Muscle of arm (tissue), 12 donors: Measurements from ENCODE around the gene TPSG1. TPM values are rescaled to one million over a fixed set of nuclear protein-coding genes. Genes with fewer than 3 reads are reported as not detected.
"Not testable (repeated sequence)": the region's sequence is repeated elsewhere in the genome, so short reads cannot be mapped to it uniquely, and the experiment has no call there.

Experiments
- DNase-seq: peaks from one replicate; pipeline ENCODE4 v3.0.0-alpha.2; 2013
- polyA plus RNA-seq, 12 donors: library from polyadenylated mRNA; unstranded; fragments of 120-200 nt; gene quantifications; one replicate each; pipeline ENCODE4 v1.2.1, GENCODE V29; 2013; ENCODE audit not compliant: insufficient read length in 12 of 12

Gene TPSG1
- polyA plus RNA-seq, 12 donors: 0.48 to 1.5 (median 1.1) TPM; not detected in 2

- no peak for DNase-seq
Measured at GRCh38 chr16:1216681-1217400, 8.2 kb downstream of the TPSG1 start.

- no peak for DNase-seq
Measured at GRCh38 chr16:1216296-1216619, 8.8 kb downstream of the TPSG1 start.

- DNase-seq: no peak
Measured at GRCh38 chr16:1215574-1216295, 9.3 kb downstream of the TPSG1 start.

GRCh38 chr16:1214719-1215118 is 10.3 kb downstream of the TPSG1 start:
- no peak for DNase-seq

- no peak for DNase-seq
Measured at GRCh38 chr16:1213796-1214372, 11.2 kb downstream of the TPSG1 start.

GRCh38 chr16:1213231-1213630 is 11.8 kb downstream of the TPSG1 start:
- no peak for DNase-seq

GRCh38 chr16:1212616-1213194 is 12.4 kb downstream of the TPSG1 start:
- DNase-seq: no peak

GRCh38 chr16:1211451-1212268 is 13.4 kb downstream of the TPSG1 start:
- no peak for DNase-seq

- DNase-seq: no peak
Measured at GRCh38 chr16:1210461-1210860, 14.6 kb downstream of the TPSG1 start.

- DNase-seq: no peak
Measured at GRCh38 chr16:1209081-1209480, 16.0 kb downstream of the TPSG1 start.

GRCh38 chr16:1208239-1208830 is 16.7 kb downstream of the TPSG1 start:
- no peak for DNase-seq

GRCh38 chr16:1206786-1207185 is 18.3 kb downstream of the TPSG1 start:
- no peak for DNase-seq

GRCh38 chr16:1206326-1206725 is 18.7 kb downstream of the TPSG1 start:
- no peak for DNase-seq

GRCh38 chr16:1204933-1205332 is 20.1 kb downstream of the TPSG1 start:
- DNase-seq: no peak

GRCh38 chr16:1202274-1202673 is 22.8 kb downstream of the TPSG1 start:
- no peak for DNase-seq

GRCh38 chr16:1201444-1201843 is 23.6 kb downstream of the TPSG1 start:
- DNase-seq: no peak

GRCh38 chr16:1200014-1200627 is 24.9 kb downstream of the TPSG1 start:
- DNase-seq: no peak

- DNase-seq: no peak
Measured at GRCh38 chr16:1199347-1200013, 25.6 kb downstream of the TPSG1 start.

- DNase-seq: not testable (repeated sequence)
Measured at GRCh38 chr16:1198671-1199346, 26.3 kb downstream of the TPSG1 start.

- DNase-seq: no peak
Measured at GRCh38 chr16:1198194-1198593, 26.9 kb downstream of the TPSG1 start.
